GM12891 (cell line): ENCODE results near the gene NLGN3.
"Not testable (repeated sequence)": the region's sequence is repeated elsewhere in the genome, so short reads cannot be mapped to it uniquely, and the experiment has no call there.

Experiments used
- DNase-seq: peaks from one replicate; pipeline ENCODE4 v3.0.0; 2011; ENCODE audit warnings: low spot score; ENCODE audit not compliant: insufficient read length
- FAIRE-seq: peaks from 2 replicates; lab custom pipeline; 2011; peaks lifted over from hg19 to GRCh38; lab: Jason Lieb, UNC
- PAX5 ChIP-seq: IDR thresholded peaks from 2 replicates; pipeline ENCODE4 v1.6.1; 2011; ENCODE audit warnings: low read length, moderate library complexity, mild to moderate bottlenecking; ENCODE audit not compliant: insufficient read depth, severe bottlenecking
- POLR2A ChIP-seq: IDR thresholded peaks from 2 replicates; pipeline ENCODE4 v1.6.1; 2011; ENCODE audit warnings: low read depth, low read length, control low read depth
- POLR2AphosphoS5 ChIP-seq: IDR thresholded peaks from 2 replicates; pipeline ENCODE4 v1.6.1; 2011; ENCODE audit warnings: low read depth, low read length, control low read depth
- POU2F2 ChIP-seq: IDR thresholded peaks from 2 replicates; pipeline ENCODE4 v1.6.1; 2011; ENCODE audit warnings: low read depth, mild to moderate bottlenecking, control low read depth, low read length, moderate library complexity
- SPI1 ChIP-seq: IDR thresholded peaks from 2 replicates; pipeline ENCODE4 v1.6.1; 2011; ENCODE audit warnings: low read depth, low read length, control low read depth
- TAF1 ChIP-seq: IDR thresholded peaks from 2 replicates; pipeline ENCODE4 v1.6.1; 2011; ENCODE audit warnings: low read depth, low read length, control low read depth

The NLGN3 gene

GRCh38 chrX:71178908-71179307 is 34.3 kb downstream of the NLGN3 start:
- TF ChIP-seq POU2F2 (no peak), TAF1 (no peak), SPI1 (no peak), POLR2A (no peak), PAX5 (no peak), POLR2AphosphoS5 (no peak)
- DNase-seq (no peak), FAIRE-seq (peak; percentile 71)

- DNase-seq, FAIRE-seq: not testable (repeated sequence)
These were observed 36.1 kb downstream of the NLGN3 start for GRCh38 chrX:71180579-71181265.

- DNase-seq (no peak), FAIRE-seq (peak; percentile 56)
- TF ChIP-seq TAF1 (no peak), POLR2A (no peak), SPI1 (no peak), POLR2AphosphoS5 (no peak; the same call in 1 of the 2 replicates), POU2F2 (no peak), PAX5 (no peak)
These were observed 36.9 kb downstream of the NLGN3 start for GRCh38 chrX:71181558-71181909.

- TF ChIP-seq SPI1 (0 out of 2 replicates have a peak, but pooled peaks have one; percentile 14), POLR2AphosphoS5 (peak; percentile 77; the same call in 1 of the 2 replicates), POLR2A (peak; percentile 79; the same call in 1 of the 2 replicates), PAX5 (no peak), TAF1 (peak; percentile 42; the same call in 1 of the 2 replicates), POU2F2 (no peak)
- FAIRE-seq (peak; percentile 97), DNase-seq (peak; percentile 35)
These were observed 37.5 kb downstream of the NLGN3 start for GRCh38 chrX:71181910-71182799.

- DNase-seq (no peak), FAIRE-seq (no peak)
- TF ChIP-seq SPI1, result no peak
- TF ChIP-seq PAX5, result no peak
- TF ChIP-seq POLR2A, result no peak
- no peak for TF ChIP-seq POLR2AphosphoS5
- no peak for TF ChIP-seq POU2F2
- no peak for TF ChIP-seq TAF1
These were observed 38.2 kb downstream of the NLGN3 start for GRCh38 chrX:71182871-71183270.

GRCh38 chrX:71183341-71183740 is 38.7 kb downstream of the NLGN3 start:
- no peak for TF ChIP-seq TAF1
- no peak for FAIRE-seq

GRCh38 chrX:71184092-71184491 is 39.5 kb downstream of the NLGN3 start:
- TF ChIP-seq PAX5 (no peak), POU2F2 (no peak), POLR2A (no peak), POLR2AphosphoS5 (no peak)
- DNase-seq, result no peak

More at GRCh38 chrX:71183341-71183740, 38.7 kb downstream of the NLGN3 start:
- no peak for DNase-seq

GRCh38 chrX:71184803-71185495 is 40.3 kb downstream of the NLGN3 start:
- DNase-seq, result no peak
- no peak for FAIRE-seq
- TF ChIP-seq POLR2A (no peak), POU2F2 (no peak), SPI1 (no peak), TAF1 (no peak), POLR2AphosphoS5 (no peak), PAX5 (no peak)

More at GRCh38 chrX:71184092-71184491, 39.5 kb downstream of the NLGN3 start:
- no peak for FAIRE-seq

- TF ChIP-seq POLR2A (no peak), POU2F2 (no peak), POLR2AphosphoS5 (no peak), PAX5 (no peak), SPI1 (no peak), TAF1 (no peak)
- DNase-seq (no peak), FAIRE-seq (no peak)
These were observed 46.6 kb downstream of the NLGN3 start for GRCh38 chrX:71191248-71191647.
